Right atrium auricular region (tissue), 2 donors: ENCODE data around the gene SLC18A3. TPM values are rescaled to one million over a fixed set of nuclear protein-coding genes. Genes with fewer than 3 reads are reported as not detected.

ENCODE experiments used
- DNase-seq: peaks from one replicate; pipeline ENCODE4 v3.0.0-alpha.2; 2019; ENCODE audit warnings: low spot score
- H3K27ac ChIP-seq, 2 donors: fragments of 200-600 bp; sonication (generic); 1 replicate in 1 of 2; 2 replicates in 1 of 2; pipeline ENCODE4 v1.5.1; 2016 to 2019
- H3K27me3 ChIP-seq, 2 donors: fragments of 200-600 bp; sonication (generic); one replicate each; pipeline versions ENCODE4 v1.5.1 to v1.6.0; 2017 to 2019
- H3K36me3 ChIP-seq: fragments of 200-600 bp; sonication (generic); one replicate; pipeline ENCODE4 v1.5.1; 2016
- H3K4me1 ChIP-seq, 2 donors: fragments of 200-600 bp; sonication (generic); one replicate each; pipeline versions ENCODE4 v1.5.1 to v1.6.0; 2017 to 2019
- H3K4me3 ChIP-seq, 2 donors: fragments of 200-600 bp; sonication (generic); 1 replicate in 1 of 2; 2 replicates in 1 of 2; pipeline ENCODE4 v1.5.1; 2017 to 2019; ENCODE audit warnings: mild to moderate bottlenecking in 1 of 2, moderate library complexity in 1 of 2
- H3K9me3 ChIP-seq, 2 donors: fragments of 200-600 bp; sonication (generic); one replicate each; pipeline ENCODE4 v1.5.1; 2019
- total RNA-seq, 2 donors: library from RNA; depleted of rRNA; stranded (reverse); fragments of >200 nt; gene quantifications; one replicate each; pipeline ENCODE4 v1.1.0, GENCODE V29; 2016
- TF ChIP-seq, protein P1 (sequence below), 2 donors: fragments of 200-600 bp; sonication (generic); IDR thresholded peaks; one replicate each; pipeline ENCODE4 v1.5.1; 2019; ENCODE audit warnings: antibody characterized with exemption in 2 of 2

Gene SLC18A3
- total RNA-seq, 2 donors from 2014 or later, result not detected

- H3K4me3 ChIP-seq, result no peak overlapping the region
- TF ChIP-seq, protein P1, sequence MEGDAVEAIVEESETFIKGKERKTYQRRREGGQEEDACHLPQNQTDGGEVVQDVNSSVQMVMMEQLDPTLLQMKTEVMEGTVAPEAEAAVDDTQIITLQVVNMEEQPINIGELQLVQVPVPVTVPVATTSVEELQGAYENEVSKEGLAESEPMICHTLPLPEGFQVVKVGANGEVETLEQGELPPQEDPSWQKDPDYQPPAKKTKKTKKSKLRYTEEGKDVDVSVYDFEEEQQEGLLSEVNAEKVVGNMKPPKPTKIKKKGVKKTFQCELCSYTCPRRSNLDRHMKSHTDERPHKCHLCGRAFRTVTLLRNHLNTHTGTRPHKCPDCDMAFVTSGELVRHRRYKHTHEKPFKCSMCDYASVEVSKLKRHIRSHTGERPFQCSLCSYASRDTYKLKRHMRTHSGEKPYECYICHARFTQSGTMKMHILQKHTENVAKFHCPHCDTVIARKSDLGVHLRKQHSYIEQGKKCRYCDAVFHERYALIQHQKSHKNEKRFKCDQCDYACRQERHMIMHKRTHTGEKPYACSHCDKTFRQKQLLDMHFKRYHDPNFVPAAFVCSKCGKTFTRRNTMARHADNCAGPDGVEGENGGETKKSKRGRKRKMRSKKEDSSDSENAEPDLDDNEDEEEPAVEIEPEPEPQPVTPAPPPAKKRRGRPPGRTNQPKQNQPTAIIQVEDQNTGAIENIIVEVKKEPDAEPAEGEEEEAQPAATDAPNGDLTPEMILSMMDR (IDR thresholded peaks at IDR 0.05), result no peak
- H3K9me3 ChIP-seq, result no peaks in the 10 kb centered on the region
- no peak for DNase-seq
- no peak overlapping the region for H3K27ac ChIP-seq
- H3K4me1 ChIP-seq, result no peaks in the 10 kb centered on the region
- no peaks in the 10 kb centered on the region for H3K27me3 ChIP-seq
- H3K36me3 ChIP-seq, result no peaks in the 10 kb centered on the region
Observed at GRCh38 chr10:49578392-49578791, 31.7 kb upstream of the SLC18A3 start.

DNA sequence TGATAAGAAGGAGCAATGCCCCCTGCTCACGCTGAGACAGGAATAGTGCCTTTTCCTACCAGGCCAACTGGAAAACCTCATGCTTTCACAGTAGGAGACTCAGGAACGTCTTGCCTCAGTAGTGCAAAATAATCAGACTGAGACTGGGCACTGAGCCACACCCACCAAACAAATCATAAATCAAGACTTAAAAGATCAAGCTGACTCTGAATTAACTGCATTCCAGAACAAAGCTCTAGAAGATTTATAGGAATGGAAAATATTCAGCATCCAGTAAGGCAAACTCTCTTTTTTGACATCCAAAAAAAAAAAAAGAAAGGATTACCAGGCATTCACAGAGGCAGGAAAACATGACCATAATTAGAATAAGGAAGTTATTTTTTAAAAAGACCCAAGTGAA, 30.5 kb upstream of the SLC18A3 start:
- Histone ChIP-seq H3K4me3 (no peak overlapping the region), H3K4me1 (no peaks in the 10 kb centered on the region), H3K27me3 (no peaks in the 10 kb centered on the region), H3K27ac (no peak overlapping the region), H3K9me3 (no peaks in the 10 kb centered on the region), H3K36me3 (no peaks in the 10 kb centered on the region)
- TF ChIP-seq, protein P1 (IDR thresholded peaks at IDR 0.05), result no peak
- no peak for DNase-seq

DNA sequence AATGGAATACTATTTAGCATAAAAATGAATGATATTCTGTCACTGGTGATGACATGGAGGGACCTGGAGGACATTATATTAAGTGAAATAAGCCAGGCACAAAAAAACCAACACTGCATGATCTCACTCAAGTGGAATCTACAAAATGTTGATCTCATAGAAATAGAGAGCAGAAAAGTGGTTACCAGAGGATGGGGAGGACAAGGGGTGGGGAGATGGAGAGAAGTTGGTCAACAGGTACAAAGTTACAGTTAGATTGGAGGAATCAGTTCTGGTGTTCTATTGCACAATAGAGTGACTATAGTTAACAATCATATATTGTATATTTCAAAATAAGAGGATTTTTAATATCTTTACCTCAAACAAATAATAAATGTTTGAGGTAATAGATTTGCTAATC, 24.7 kb upstream of the SLC18A3 start:
- no peaks in the 10 kb centered on the region for H3K36me3 ChIP-seq
- no peaks in the 10 kb centered on the region for H3K4me1 ChIP-seq
- DNase-seq, result no peak
- H3K27ac ChIP-seq, result no peak overlapping the region
- H3K4me3 ChIP-seq, result no peak overlapping the region
- TF ChIP-seq, protein P1 (IDR thresholded peaks at IDR 0.05), result no peak
- H3K9me3 ChIP-seq, result peaks cover 0 to 4% of the 10 kb centered on the region in 2 donors
- no peaks in the 10 kb centered on the region for H3K27me3 ChIP-seq

DNA sequence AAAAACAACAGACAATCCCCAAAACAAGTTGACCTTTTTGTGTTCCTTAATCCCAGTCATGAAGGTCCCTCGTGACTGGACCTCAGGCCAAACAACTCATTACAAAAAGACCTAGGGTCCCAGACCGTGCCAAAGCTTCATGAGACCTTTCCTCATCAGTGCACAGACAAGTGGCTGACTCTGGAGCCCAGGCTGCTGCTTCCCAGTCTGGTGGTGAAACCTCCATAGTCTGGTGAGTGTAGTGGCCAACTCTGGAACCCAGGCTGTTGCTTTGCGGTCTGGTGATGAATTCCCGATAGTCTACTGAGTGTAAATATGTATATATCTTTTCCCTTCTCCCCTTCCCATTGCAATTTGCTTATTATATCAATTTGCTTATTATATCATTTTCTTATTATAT, 22.1 kb upstream of the SLC18A3 start:
- Histone ChIP-seq H3K27ac (no peak overlapping the region), H3K27me3 (no peaks in the 10 kb centered on the region), H3K4me1 (no peaks in the 10 kb centered on the region), H3K9me3 (peaks cover 0 to 4% of the 10 kb centered on the region in 2 donors), H3K36me3 (no peaks in the 10 kb centered on the region), H3K4me3 (no peak overlapping the region)
- TF ChIP-seq, protein P1 (IDR thresholded peaks at IDR 0.05), result no peak
- DNase-seq, result no peak

GRCh38 chr10:49592726-49593563, 17.2 kb upstream of the SLC18A3 start:
- Histone ChIP-seq H3K4me3 (no peak overlapping the region), H3K27ac (no peak overlapping the region), H3K27me3 (no peaks in the 10 kb centered on the region), H3K4me1 (no peaks in the 10 kb centered on the region), H3K36me3 (no peaks in the 10 kb centered on the region), H3K9me3 (peaks cover 0 to 4% of the 10 kb centered on the region in 2 donors)
- peak; percentile 59 for DNase-seq
- TF ChIP-seq, protein P1 (IDR thresholded peaks at IDR 0.05), result peak; percentile 64 to 85

GRCh38 chr10:49593564-49593875, 16.6 kb upstream of the SLC18A3 start:
- Histone ChIP-seq H3K4me1 (no peaks in the 10 kb centered on the region), H3K4me3 (no peak overlapping the region), H3K9me3 (peaks cover 0 to 4% of the 10 kb centered on the region in 2 donors), H3K27ac (no peak overlapping the region), H3K27me3 (no peaks in the 10 kb centered on the region), H3K36me3 (no peaks in the 10 kb centered on the region)
- DNase-seq, result peak; percentile 38
- TF ChIP-seq, protein P1 (IDR thresholded peaks at IDR 0.05), result no peak
